IMR-90 (cell line): ENCODE measurements around the gene NOP16. TPM values are rescaled to one million over a fixed set of nuclear protein-coding genes. Genes with fewer than 3 reads are reported as not detected.

Experiments used
- ATAC-seq: fragments of 200-7000 bp; cut with Tn5 transposase; 2 replicates; pipeline ENCODE4 v1.9.1; 2020; ENCODE audit warnings: low read depth, mild to moderate bottlenecking, moderate library complexity
- BruUV-seq: library from RNA; stranded (reverse); fragments of 400-500 nt; replicated peaks from 2 replicates; lab custom pipeline; 2021; lab: Mats Ljungman, UMichigan
- CTCF ChIA-PET: fragments of 300-600 bp; formaldehyde crosslinking; extraction: SDS; loops from one replicate; lab custom pipeline; 2021; ENCODE audit warnings: antibody characterized with exemption; lab: Yijun Ruan, JAX
- POLR2A ChIA-PET: fragments of 300-600 bp; sonication (Branson Sonifier 250); formaldehyde crosslinking; loops from one replicate; lab custom pipeline; 2022; ENCODE audit warnings: antibody characterized with exemption; ENCODE audit not compliant: unreplicated experiment; lab: Charles Lee
- DNase-seq: peaks from one replicate; pipeline ENCODE4 v3.0.0; 2013
- H2AFZ ChIP-seq: replicated peaks from 2 replicates; pipeline ENCODE3; 2013; ENCODE audit warnings: low read length, mild to moderate bottlenecking; ENCODE audit not compliant: poor library complexity
- H2AK5ac ChIP-seq: 2 replicates; pipeline ENCODE4 v1.6.1; 2013; ENCODE audit warnings: low read depth, low read length, inconsistent platforms
- H2AK9ac ChIP-seq: replicated peaks from 2 replicates; pipeline ENCODE3; 2013; ENCODE audit warnings: mild to moderate bottlenecking, low read depth, low read length, moderate library complexity; ENCODE audit not compliant: poor library complexity
- H2BK120ac ChIP-seq: 2 replicates; pipeline ENCODE4 v1.6.1; 2013; ENCODE audit warnings: low read depth, low read length, inconsistent platforms
- H2BK15ac ChIP-seq: 3 replicates; pipeline ENCODE4 v1.6.1; 2013; ENCODE audit warnings: low read depth, low read length, inconsistent platforms
- H2BK20ac ChIP-seq: 2 replicates; pipeline ENCODE4 v1.6.1; 2013; ENCODE audit warnings: low read depth, mild to moderate bottlenecking, inconsistent platforms, low read length, moderate library complexity
- H2BK5ac ChIP-seq: 2 replicates; pipeline ENCODE4 v1.6.1; 2013; ENCODE audit warnings: mild to moderate bottlenecking, low read depth, low read length, inconsistent platforms; ENCODE audit not compliant: poor library complexity, severe bottlenecking
- H3K14ac ChIP-seq: replicated peaks from 2 replicates; pipeline ENCODE4 v1.6.1; 2013; ENCODE audit warnings: low read depth, low read length, inconsistent platforms
- H3K18ac ChIP-seq: 2 replicates; pipeline ENCODE4 v1.6.1; 2013; ENCODE audit warnings: low read depth, low read length, control low read depth
- H3K23ac ChIP-seq: 2 replicates; pipeline ENCODE4 v1.6.1; 2013; ENCODE audit warnings: low read depth, low read length, inconsistent platforms
- H3K27ac ChIP-seq: 2 replicates; pipeline ENCODE4 v1.5.1; 2013; ENCODE audit warnings: mild to moderate bottlenecking, control low read depth, low read length; ENCODE audit not compliant: insufficient read depth
- H3K27me3 ChIP-seq: 2 replicates; pipeline ENCODE4 v1.6.1; 2013; ENCODE audit warnings: low read length; ENCODE audit not compliant: control insufficient read depth, insufficient read depth
- H3K36me3 ChIP-seq: 2 replicates; pipeline ENCODE4 v1.6.1; 2013; ENCODE audit warnings: low read length, mixed read lengths; ENCODE audit not compliant: control insufficient read depth, insufficient read depth
- H3K4ac ChIP-seq: 2 replicates; pipeline ENCODE4 v1.6.1; 2013; ENCODE audit warnings: low read depth, low read length, inconsistent platforms
- H3K4me1 ChIP-seq: 2 replicates; pipeline ENCODE4 v1.6.1; 2013; ENCODE audit warnings: low read length, mixed read lengths; ENCODE audit not compliant: control insufficient read depth, insufficient read depth
- H3K4me2 ChIP-seq: 2 replicates; pipeline ENCODE4 v1.6.1; 2013; ENCODE audit warnings: low read depth, mild to moderate bottlenecking, control low read depth, low read length, moderate library complexity
- H3K4me3 ChIP-seq: 2 replicates; pipeline ENCODE4 v1.5.1; 2013; ENCODE audit warnings: low read depth, mild to moderate bottlenecking, control low read depth, low read length, moderate library complexity; ENCODE audit not compliant: insufficient read depth
- H3K56ac ChIP-seq: 2 replicates; pipeline ENCODE4 v1.6.1; 2013; ENCODE audit warnings: low read length, inconsistent platforms; ENCODE audit not compliant: insufficient read depth; ENCODE audit errors: extremely low read depth
- H3K79me1 ChIP-seq, 2 experiments: 2 replicates each; pipeline ENCODE4 v1.6.1; 2013; ENCODE audit warnings: low read length in 2 of 2, inconsistent platforms in 1 of 2, low read depth in 1 of 2
- H3K9ac ChIP-seq: 2 replicates; pipeline ENCODE4 v1.6.1; 2013; ENCODE audit warnings: low read depth, low read length, control low read depth
- H3K9me1 ChIP-seq: 2 replicates; pipeline ENCODE4 v1.6.1; 2013; ENCODE audit warnings: low read length, inconsistent platforms; ENCODE audit not compliant: insufficient read depth
- H3K9me3 ChIP-seq: 2 replicates; pipeline ENCODE4 v1.6.1; 2013; ENCODE audit warnings: low read length; ENCODE audit not compliant: control insufficient read depth, insufficient read depth
- H4K20me1 ChIP-seq: 2 replicates; pipeline ENCODE4 v1.6.1; 2013; ENCODE audit warnings: low read length, inconsistent platforms; ENCODE audit not compliant: insufficient read depth
- H4K5ac ChIP-seq: 2 replicates; pipeline ENCODE4 v1.6.1; 2013; ENCODE audit warnings: mild to moderate bottlenecking, low read depth, low read length, control low read depth
- H4K8ac ChIP-seq, 2 experiments: 2 replicates each; pipeline ENCODE4 v1.6.1; 2013; ENCODE audit warnings: low read depth in 2 of 2, low read length in 2 of 2, control low read depth in 1 of 2, inconsistent platforms in 1 of 2
- H4K91ac ChIP-seq: 2 replicates; pipeline ENCODE4 v1.6.1; 2013; ENCODE audit warnings: low read depth, low read length, inconsistent platforms; ENCODE audit not compliant: insufficient read depth
- BHLHE40 ChIP-seq: fragments of 150-350 bp; IDR thresholded peaks from 2 replicates; pipeline ENCODE4 v1.6.1; 2016; ENCODE audit warnings: mild to moderate bottlenecking, low read depth, low read length
- CEBPB ChIP-seq: IDR thresholded peaks from 2 replicates; pipeline ENCODE4 v1.6.1; 2012; ENCODE audit warnings: low read depth, low read length, improper control_type of control experiment
- CHD1 ChIP-seq: IDR thresholded peaks from 2 replicates; pipeline ENCODE4 v1.6.1; 2012; ENCODE audit warnings: low read depth, low read length, improper control_type of control experiment
- CTCF ChIP-seq: conservative IDR thresholded peaks from 2 replicates; pipeline ENCODE4 v1.5.1; 2012; ENCODE audit warnings: mild to moderate bottlenecking, low read depth, low read length, improper control_type of control experiment
- ELK1 ChIP-seq: fragments of 150-350 bp; IDR thresholded peaks from 2 replicates; pipeline ENCODE4 v1.6.1; 2016; ENCODE audit warnings: low read depth, mild to moderate bottlenecking, low read length, moderate library complexity, borderline replicate concordance
- FOS ChIP-seq: fragments of 150-350 bp; IDR thresholded peaks from 2 replicates; pipeline ENCODE4 v1.6.1; 2016; ENCODE audit warnings: low read depth, low read length
- MAFK ChIP-seq: IDR thresholded peaks from 2 replicates; pipeline ENCODE4 v1.6.1; 2012; ENCODE audit warnings: low read depth, low read length, improper control_type of control experiment
- MAZ ChIP-seq: IDR thresholded peaks from 2 replicates; pipeline ENCODE4 v1.6.1; 2012; ENCODE audit warnings: low read depth, mild to moderate bottlenecking, low read length, improper control_type of control experiment, moderate library complexity, borderline replicate concordance
- MXI1 ChIP-seq: IDR thresholded peaks from 2 replicates; pipeline ENCODE4 v1.6.1; 2012; ENCODE audit warnings: low read depth, mild to moderate bottlenecking, low read length, moderate library complexity, borderline replicate concordance
- NFE2L2 ChIP-seq: fragments of 150-350 bp; IDR thresholded peaks from 2 replicates; pipeline ENCODE4 v1.6.1; 2016; ENCODE audit warnings: low read depth, mild to moderate bottlenecking, low read length
- POLR2A ChIP-seq: IDR thresholded peaks from 2 replicates; pipeline ENCODE4 v1.6.1; 2012; ENCODE audit warnings: mild to moderate bottlenecking, low read depth, low read length
- RAD21 ChIP-seq: IDR thresholded peaks from 2 replicates; pipeline ENCODE4 v1.6.1; 2012; ENCODE audit warnings: low read length, improper control_type of control experiment
- RFX5 ChIP-seq: IDR thresholded peaks from 2 replicates; pipeline ENCODE4 v1.8.0; 2012; ENCODE audit warnings: low read depth, mild to moderate bottlenecking, low read length, moderate library complexity
- SMC3 ChIP-seq: fragments of 150-350 bp; IDR thresholded peaks from 2 replicates; pipeline ENCODE4 v1.6.1; 2016; ENCODE audit warnings: low read depth, mild to moderate bottlenecking, antibody characterized with exemption, low read length, moderate library complexity
- USF2 ChIP-seq: fragments of 150-350 bp; IDR thresholded peaks from 2 replicates; pipeline ENCODE4 v1.6.1; 2017; ENCODE audit warnings: mild to moderate bottlenecking, antibody characterized with exemption, low read length, low read depth
- WGBS, 2 experiments: methylation state at CpG; one replicate each; pipeline versions ENCODE4 v1.1.5 to v1.1.7; 2013; ENCODE audit warnings: missing lambda C conversion rate in 2 of 2; ENCODE audit not compliant: insufficient read length in 1 of 2; ENCODE audit errors: extremely low coverage in 2 of 2; 5-methylcytosine and 5-hydroxymethylcytosine counted together
- dilution Hi-C: fragments of 300-500 bp; cut with HindIII; formaldehyde crosslinking; loops from one replicate; pipeline ENCODE4 v1.14.3; 2018; ENCODE audit warnings: low sequenced_read_pairs; ENCODE audit not compliant: unreplicated experiment
- in situ Hi-C: fragments of 300-500 bp; cut with MboI; formaldehyde crosslinking; loops from 3 replicates; pipeline ENCODE4 v1.14.3; 2019; ENCODE audit warnings: low sequenced_read_pairs, inconsistent platforms, mixed read lengths
- intact Hi-C: fragments of 100-400 bp; cut with micrococcal nuclease; formaldehyde crosslinking; loops from 2 replicates; pipeline ENCODE4 v1.10.0; 2022
- polyA plus RNA-seq, 3 experiments: library from polyadenylated mRNA; depleted of rRNA; stranded (reverse); fragments of >200 nt; gene quantifications; 2 replicates each; pipeline ENCODE4 v1.2.3, GENCODE V29; 2012; ENCODE audit warnings: low replicate concordance in 1 of 3
- total RNA-seq: library from RNA; depleted of rRNA; stranded (reverse); fragments of >200 nt; gene quantifications from 2 replicates; pipeline ENCODE4 v1.2.3, GENCODE V29; 2012

The NOP16 gene
- total and polyA plus RNA-seq, 2 of the 4 experiments (the other 2 are of a cell fraction): 28.0 to 60.4 TPM

- Histone ChIP-seq H3K4me1 (peaks cover 5% of the 10 kb centered on the region), H3K23ac (no peak overlapping the region; the same call in 1 of the 2 replicates), H3K79me1 (no peaks in the 10 kb centered on the region), H2BK15ac (0 out of 3 replicates have a peak overlapping the region, but pooled peaks have one; percentile 57), H3K56ac (no peak overlapping the region), H3K27me3 (peaks cover 5% of the 10 kb centered on the region), H3K9me3 (no peaks in the 10 kb centered on the region), H3K9me1 (no peaks in the 10 kb centered on the region; the same call in 1 of the 2 replicates), H2BK20ac (no peak overlapping the region), H4K20me1 (no peaks in the 10 kb centered on the region), H3K4me3 (no peak overlapping the region), H2AK9ac (no peak overlapping the region), H4K5ac (no peak overlapping the region), H3K9ac (no peak overlapping the region), H4K8ac (0 out of 4 replicates have a peak overlapping the region, but pooled peaks of 1 of the 2 experiments have one; percentile 49), H3K27ac (no peak overlapping the region), H2BK120ac (0 out of 2 replicates have a peak overlapping the region, but pooled peaks have one; percentile 42), H3K36me3 (no peaks in the 10 kb centered on the region), H2AK5ac (no peak overlapping the region), H3K18ac (no peak overlapping the region), H4K91ac (no peak overlapping the region), H3K4me2 (peak overlapping the region; percentile 29), H3K4ac (no peak overlapping the region; the same call in 1 of the 2 replicates), H2AFZ (no peak overlapping the region), H3K14ac (no peak overlapping the region), H2BK5ac (no peak overlapping the region)
- ATAC-seq: peak; percentile 89
- no peak for TF ChIP-seq USF2
- no peak for TF ChIP-seq CTCF
- peak; percentile 85 for TF ChIP-seq CEBPB
- TF ChIP-seq RFX5: no peak
- TF ChIP-seq RAD21: no peak
- TF ChIP-seq MAFK: no peak
- no peak for TF ChIP-seq MXI1
- no peak; the same call in 1 of the 2 replicates for TF ChIP-seq BHLHE40
- no peak for TF ChIP-seq CHD1
- TF ChIP-seq NFE2L2: no peak
- no peak for TF ChIP-seq ELK1
- TF ChIP-seq SMC3: no peak
- TF ChIP-seq FOS: peak; percentile 34; the same call in 1 of the 2 replicates
- TF ChIP-seq MAZ: no peak
- no peak for TF ChIP-seq POLR2A
- ChIA-PET POLR2A (interaction anchor here (0.7 to 0.8 kb wide), 2 partner anchors 137 to 148 kb away, joined by 3 to 12 read pairs; no protein-coding TSS in a partner anchor), CTCF (interaction anchor here (0.9 kb wide), 1 partner anchor 13 kb away, joined by 3 read pairs; no protein-coding TSS in a partner anchor)
- intact Hi-C loops (no loop called here), in situ Hi-C loops (no loop called here), dilution Hi-C loops (no loop called here)
- peak; percentile 88 for DNase-seq
- 11% methylated on average over 3 of the region's 5 CpGs; no CpG with 5 or more reads in 1 of the 2 experiments for WGBS, 2 experiments
- BruUV-seq: no TSS peak
These were observed 48.3 kb upstream of the NOP16 start for GRCh38 chr5:176436656-176437055.
